HG03159 (cell line): ENCODE data around the gene CDC37.

Experiments
- ATAC-seq: cut with Tn5 transposase; IDR thresholded peaks from one replicate; pipeline ENCODE4 v1.9.1; 2021; ENCODE audit warnings: mild to moderate bottlenecking, moderate library complexity; ENCODE audit not compliant: unreplicated experiment

CDC37 gene

DNA sequence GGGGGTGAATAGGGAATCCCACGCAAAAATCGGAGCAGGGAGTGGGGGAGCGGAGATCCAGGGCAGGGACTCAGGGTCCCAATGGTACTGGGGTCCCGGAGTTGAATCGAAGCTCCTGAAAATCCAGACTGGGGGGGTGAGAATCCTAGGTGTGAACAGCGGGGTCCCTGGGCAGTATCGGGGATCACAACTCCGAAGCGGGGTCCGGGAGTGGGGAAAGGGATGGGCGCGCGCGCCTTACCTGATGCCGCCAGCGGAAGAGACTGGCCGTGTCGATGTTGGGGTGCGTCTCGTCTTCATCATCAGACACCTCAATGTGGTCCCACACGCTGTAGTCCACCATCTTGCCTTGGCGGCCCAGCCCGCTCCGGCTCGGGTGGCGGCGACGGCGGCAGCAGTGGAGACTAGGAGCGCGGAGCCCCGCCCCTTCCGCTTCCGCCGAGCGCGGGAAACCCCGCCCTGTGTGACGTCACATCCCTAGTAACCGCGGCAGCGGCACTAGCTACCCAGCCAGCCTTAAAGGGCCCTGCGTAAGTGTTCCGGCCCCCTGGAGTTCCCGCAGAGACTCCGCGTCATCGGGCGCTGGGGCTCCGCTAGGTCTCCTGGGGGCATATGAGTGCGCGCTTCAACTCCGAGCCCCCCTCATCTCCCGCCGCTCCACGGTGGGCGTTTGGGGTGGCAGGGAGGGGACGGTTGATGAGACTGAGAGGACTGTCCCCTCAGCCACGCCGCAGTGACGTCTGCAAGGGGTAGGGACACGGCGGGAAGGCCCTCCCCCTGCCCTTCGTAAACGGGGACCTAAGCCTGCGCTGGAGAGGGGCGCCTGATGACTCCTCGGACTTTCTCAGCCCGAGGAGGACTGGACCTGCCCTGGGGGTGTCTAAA, at the start of gene CDC37:
Gene CDC37 (minus strand): TSS at position 406 of the 885 bp plus-strand sequence. CDS start 63 bp downstream, at position 343.
- ATAC-seq: peak; percentile 80

DNA sequence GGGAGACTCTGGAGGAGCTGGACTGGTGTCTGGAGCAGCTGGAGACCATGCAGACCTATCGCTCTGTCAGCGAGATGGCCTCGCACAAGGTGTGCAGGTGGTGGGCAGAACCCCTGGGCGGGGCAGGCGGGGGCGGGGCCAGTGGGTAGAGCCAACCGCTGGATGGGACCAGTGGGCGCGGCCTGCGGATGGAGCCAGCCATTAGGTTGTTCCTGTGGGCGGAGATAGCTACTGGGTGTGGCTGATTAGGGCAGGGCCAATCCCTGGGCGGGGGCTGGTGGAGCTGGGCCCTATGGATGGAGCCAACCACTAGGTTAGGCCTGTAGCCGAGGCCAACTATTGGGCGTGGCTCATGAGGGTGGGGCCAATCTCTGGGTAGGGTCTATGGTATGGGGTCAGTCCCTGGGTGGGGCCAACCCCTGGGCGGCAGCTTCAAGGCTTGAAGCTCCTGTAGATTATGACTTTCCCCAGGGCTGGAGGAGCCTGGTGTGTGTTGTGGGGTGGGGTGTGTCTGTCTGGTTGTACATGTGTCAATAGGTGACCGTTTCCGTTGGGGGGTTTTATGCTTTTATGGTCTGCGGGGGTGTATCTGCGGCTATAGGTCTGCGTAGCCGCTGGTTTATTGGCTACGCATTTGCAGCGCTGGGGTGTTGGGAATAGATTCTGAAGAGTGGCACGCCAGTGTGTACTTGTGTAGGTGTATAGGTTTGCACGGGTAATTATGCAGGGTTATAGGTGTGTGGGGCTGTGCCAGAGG, 47.7 kb upstream of the CDC37 start:
- ATAC-seq: no peak

DNA sequence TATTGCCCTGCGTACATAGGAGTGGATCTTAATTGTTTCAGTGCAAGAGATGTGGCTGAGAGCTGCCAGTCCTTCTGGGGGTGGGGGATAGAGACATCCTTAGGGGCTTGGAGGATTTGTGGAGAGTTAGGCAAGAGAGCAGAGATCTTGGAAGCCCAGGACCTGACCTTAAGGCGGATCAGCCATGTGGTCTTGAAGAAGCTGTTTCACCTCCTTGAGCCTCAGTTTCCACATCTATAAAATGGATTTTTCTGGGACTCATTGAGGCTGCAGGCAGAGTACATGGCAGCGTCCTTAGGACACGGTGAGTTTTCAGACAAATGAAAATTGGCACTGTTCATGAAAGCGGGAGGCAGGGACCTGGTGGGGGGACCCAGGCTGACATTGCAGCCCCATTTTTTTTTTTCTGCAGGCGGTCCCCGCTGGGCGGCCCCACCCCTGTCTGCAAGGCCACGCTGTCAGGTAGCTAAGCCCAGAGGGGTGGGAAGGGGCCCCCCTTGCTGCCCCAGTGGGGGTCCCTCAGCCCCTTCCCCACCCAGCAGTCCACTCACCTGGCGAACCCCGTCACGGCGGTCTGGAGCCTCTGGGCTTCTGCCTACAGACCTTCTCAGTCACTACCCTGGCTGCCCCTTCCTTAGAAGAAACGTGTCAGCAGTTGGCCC, 47.0 kb upstream of the CDC37 start:
- ATAC-seq: no peak

DNA sequence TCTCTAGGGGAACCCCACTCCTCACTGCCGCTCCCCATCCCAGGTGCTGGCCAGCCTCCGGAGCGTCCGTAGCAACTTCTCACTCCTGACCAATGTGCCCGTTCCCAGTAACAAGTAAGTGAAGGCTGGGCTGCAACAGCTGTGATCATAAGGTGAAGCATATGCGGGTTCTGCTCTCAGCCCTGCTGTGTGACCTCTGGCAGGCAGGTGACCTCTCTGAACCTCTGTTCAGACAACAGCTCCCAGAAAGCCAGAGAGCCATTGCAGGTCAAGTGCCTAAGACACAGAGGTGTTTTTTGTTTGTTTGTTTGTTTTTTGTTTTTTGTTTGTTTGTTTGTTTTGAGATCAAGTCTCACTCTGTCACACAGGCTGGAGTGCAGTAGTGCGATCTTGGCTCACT, 45.7 kb upstream of the CDC37 start:
- ATAC-seq: no peak

DNA sequence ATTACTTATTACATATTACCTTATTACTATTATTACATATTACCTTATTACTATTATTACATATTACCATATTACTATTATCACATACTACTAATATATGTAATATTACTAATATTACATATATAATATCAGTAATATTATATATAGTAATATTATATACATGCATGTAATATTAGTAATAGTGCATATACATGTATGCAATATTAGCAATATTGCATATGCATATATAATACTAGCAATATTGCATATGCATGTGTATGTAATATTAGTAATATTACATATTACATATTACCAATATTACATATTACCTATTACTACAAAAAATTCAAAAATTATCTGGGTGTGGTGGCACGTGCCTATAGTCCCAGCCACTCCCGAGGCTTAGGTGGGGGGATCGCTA, 39.4 kb upstream of the CDC37 start:
- ATAC-seq: no peak

DNA sequence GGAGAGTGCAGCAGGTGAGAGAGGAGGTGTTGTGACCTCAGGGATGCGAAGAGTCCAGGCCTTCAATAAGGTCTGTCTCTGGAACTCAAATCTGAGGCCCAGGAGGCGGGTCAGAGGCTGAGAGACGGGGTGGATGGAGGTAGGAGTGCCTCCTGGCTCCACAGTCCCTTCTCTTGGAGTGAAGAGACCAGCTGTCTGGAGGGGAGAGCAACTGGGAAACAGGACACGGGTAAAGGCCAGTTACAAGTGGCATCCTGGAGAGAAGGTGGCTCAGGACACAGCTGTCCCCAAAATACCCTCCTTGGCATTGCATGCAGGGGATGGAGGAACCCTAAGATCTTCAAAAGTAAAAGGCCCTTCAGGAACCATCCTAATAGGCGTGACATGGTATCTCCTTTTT, 36.2 kb upstream of the CDC37 start:
- no peak for ATAC-seq

DNA sequence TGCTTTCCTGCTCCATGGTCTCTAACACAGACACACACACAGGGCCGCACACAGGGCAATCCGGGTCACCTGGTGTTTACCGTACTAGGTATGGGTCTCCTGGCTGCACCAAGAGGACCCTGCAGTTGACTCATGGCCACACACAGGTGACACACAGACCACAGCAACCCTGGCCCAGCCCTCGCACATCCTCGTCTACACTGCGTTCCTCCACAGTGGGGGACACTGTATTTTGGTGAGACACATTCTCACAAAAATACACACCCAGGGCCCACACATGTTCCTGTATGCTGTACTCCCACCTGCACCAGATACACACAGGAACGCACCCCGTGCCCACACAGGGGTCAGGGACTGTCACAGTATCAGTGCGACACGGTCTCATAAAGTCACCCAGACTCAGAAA, 29.8 kb upstream of the CDC37 start:
- no peak for ATAC-seq

DNA sequence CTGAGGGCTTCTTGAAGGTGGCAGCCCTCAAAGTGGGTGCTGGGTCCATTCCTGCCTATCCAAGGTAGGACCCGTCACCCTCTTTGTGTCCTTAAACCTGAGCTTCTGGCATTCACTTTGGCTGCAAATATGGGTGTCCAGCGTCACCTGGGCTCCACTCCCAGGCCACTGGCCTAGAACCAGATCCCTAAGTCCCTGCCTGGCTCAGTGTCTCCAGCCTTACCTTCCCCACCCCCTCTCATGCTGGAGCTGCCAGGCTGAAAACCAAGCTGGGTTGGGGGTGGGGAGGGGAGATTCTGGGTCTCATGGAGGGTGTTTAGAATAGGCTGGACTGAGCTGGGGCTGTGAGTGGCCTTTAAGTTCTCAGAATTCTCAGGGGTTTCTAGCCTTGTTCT, 29.4 kb upstream of the CDC37 start:
- no peak for ATAC-seq

DNA sequence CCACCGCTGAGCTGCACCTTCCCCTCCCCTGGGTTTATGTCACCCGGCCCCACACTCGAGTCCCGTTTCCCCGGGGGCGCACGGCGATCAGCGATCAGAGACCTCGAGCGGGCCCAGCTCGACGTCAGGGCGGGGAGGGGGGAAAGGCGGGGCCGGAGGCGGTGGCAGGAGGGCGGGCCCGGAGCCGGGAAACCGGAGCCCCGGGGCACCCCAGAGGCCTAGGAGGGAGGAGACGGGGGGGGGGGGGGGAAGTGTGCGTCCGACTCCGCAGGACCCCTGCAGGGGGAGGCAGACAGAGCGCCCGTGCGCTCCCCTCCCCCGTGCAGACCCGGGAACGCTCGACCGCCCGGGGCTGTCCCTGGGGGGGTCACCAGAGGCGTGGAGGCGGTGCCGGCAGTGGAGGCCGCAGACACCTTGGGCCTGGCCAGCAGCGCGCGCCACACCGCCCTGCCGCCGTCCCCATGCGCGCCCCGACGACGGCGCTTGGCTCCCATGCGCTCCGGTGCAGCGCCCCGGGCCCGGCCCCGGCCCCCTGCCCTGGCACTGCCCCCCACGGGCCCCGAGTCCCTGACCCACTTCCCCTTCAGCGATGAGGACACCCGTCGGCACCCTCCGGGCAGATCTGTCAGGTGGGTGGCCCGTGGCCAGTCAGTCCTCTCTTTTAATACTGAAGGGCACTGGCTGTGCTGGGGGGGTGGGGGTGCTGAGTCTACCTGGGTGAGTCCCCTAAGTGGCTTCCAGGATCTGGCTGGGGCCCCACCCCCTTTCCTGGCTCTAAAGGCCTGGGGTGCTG, 28.8 kb upstream of the CDC37 start:
- no peak for ATAC-seq

DNA sequence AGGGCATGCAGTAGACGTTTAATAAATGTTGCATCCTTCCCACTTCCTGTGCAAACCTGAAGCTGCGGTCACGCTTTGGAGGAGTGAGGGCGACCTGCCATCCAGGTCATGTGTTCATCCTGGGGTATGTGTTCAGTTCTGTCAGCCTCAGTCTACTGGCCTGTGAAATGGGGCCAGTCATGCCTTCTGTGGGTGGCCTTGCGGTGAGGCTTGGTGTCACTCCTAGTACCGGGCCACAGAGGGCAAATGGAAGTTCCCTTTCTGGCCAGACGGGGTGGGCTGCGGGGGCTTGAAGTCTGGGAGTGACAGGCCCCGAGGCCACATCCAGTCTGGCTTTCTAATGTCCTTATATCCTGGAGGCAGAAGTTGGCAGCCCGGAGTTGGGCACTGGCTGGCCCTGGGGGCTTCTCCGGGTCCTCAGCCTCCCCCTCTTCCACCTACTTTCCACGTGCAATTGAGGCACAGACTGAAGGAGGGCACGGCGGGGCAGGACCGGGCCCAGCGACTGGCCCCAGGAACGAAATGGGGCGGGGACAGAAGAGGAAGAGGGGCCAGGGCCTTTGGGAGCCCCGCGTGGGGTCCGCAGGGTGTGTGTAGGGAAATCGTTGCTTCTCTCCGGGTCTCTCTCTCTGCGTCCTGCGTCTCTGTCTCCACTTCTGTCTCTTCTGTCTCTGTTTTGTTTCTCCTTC, 28.1 kb upstream of the CDC37 start:
- ATAC-seq: no peak

DNA sequence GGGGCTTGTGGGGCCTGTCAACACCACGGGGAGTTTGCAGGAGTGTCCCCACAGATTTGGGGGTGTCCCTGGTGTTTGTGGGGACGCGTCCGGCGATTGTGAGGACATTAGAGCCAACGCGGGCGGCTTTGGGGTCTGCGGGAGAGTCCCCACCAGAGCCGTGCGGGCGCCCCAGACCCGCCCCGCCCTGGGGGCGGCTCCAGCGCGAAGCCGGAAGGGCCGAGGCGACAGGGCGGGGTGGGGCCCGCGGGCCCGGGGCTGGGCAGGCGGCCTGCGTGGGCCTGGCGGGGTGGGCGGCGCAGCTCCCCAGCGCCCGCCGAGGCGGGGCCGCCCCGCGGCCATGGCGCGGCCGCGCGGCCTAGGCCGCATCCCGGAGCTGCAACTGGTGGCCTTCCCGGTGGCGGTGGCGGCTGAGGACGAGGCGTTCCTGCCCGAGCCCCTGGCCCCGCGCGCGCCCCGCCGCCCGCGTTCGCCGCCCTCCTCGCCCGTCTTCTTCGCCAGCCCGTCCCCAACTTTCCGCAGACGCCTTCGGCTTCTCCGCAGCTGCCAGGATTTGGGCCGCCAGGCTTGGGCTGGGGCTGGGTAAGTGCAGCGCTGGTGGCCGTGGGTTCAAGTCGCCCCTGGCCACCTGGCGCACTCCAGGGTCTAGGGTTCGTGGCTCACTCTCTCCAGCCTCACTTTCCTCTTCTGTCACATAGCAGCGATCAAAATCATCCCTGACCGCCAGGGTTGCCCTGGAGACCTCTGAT, 27.3 kb upstream of the CDC37 start:
- ATAC-seq: no peak

DNA sequence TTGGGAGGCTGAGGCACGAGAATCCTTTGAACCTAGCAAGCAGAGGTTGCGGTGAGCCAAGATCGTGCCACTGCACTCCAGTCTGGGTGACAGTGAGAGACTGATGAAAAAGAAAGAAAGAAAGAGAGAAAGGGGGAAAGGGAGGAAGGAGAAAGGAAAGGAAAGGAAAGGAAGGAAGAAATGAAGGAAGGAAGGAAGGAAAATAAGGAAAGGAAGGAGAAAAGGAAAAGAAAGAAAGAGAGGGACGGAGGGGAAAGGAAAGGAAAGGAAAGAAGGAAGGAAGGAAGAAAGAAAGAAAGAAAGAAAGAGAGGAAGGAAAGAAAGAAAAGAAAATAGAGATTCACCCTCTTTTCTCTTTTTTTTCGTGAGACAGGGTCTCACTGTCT, 25.6 kb upstream of the CDC37 start:
- ATAC-seq: no peak

DNA sequence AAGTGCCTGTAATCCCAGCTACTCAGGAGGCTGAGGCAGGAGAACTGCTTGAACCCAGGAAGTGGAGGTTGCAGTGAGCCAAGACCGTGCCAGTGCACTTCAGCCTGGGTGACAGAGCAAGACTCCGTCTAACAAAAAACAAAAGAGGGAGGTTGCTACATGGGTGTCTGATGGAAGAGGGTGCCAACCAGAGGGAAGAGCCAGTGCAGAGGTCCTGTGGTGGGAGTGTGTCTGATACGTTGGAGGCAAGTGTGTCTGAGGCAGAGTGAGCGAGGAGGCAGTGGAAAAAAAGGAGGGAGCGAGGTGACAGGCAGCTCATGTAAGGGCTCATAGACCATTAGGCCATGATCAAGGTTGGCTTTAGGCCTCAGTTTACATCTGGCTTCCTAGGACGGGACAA, 23.8 kb upstream of the CDC37 start:
- ATAC-seq: no peak

DNA sequence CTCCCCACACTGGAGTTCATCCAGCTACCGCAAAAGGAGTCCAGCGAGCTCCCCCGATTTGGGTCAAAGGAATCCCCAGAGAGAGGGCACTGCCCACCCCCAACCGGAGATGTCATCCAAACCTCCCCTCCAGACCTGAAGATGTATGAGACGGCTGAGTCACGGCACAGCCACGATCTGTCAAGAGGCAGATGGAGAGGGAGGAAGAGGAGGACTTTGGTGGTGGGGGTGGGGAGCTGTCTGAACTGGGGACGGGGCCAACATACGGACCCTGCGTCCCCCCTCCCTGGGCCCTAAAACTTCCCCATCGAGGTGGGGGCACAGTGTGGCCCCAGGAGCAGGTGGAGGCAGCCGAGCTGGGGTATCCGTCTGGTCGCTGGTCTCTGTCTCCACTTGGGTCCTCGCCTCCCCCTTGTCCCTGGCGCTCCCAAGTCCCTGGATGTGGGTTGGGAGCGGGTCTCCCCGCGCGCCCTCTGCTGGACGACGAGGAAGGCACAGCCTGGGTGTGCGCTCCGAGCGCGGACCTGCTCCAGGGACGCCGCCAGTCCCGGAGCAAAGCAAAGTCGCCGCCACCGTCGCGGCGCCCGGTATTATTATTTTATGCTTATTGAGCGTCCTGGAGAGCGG, 20.8 kb upstream of the CDC37 start:
- ATAC-seq: no peak

DNA sequence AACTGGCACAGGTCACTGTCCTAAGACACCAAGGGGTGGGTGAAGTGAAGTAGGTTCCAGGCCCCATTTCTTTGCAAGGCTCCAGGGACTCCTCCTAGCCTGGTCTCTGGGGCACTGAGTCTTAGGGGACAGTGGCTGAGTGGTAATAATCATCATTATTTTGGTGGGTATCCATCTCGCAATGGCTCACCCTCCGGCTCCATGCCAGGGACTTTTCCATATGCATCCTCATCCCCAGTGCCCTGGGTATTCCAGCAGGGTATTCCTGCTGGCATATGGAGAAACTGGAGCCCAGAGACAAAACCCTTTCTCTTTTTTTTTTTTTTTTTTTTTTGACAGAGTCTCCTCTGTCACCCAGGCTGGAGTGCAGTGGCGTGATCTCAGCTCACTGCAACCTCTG, 19.5 kb upstream of the CDC37 start:
- ATAC-seq: no peak

DNA sequence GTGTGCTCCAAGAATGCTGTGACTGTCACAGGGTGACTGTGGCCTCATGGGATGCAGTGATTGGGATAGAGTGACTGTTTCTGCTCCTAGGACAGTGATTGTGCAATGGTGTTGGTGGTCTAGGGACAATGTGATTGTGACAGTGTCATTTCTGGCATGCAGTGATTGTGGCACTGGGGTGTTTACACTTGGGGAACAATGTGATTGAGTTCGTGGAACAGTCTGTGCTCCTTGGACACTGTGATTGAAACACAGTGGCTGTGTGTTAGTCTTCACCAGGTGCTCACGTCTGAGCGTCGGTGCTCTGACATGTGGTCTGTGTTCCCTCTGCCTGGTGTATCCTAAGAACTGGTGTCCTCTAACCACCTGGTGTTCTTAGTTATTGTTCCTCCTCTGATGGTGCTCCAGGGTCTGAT, 18.7 kb upstream of the CDC37 start:
- no peak for ATAC-seq

DNA sequence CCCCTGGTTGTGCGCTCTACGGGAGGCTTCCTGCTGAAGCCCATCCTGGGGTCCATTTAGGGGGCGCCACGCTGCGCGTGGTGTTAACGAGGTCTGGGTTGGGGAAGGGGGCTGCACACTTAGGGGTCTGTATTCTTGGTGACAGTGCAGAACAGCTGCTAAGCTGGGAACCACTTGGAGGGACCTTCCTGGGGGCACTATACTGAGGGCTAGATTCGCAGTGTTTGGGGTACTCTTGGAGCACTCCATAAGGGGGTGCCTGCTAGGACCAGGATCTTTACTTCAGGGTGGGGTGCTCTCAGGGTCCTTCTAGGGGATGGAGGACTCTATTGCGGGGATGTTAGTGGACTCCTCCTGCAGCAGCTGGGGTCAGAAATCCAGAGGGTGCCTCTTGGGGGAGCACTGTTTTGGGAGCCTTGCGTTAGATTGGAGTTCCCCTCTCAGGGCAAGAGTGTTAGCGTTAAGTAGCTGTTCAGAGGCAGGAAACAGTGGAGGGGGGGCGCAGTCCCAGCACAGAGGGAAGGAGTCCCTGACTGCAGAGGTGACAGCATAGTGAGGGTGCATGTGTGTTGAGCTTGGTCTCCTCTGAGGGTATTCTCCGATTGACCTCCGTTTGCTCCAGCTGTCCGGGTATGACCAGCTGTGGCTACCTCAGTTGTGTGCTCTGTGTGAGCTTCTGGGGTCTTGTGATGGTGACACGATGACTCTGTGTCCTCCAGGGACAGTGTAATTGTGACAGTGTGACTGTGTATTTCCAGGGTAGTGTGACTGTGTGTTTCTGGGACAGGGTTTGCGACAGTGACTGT, 18.1 kb upstream of the CDC37 start:
- ATAC-seq: no peak
